Neural progenitor cell (in vitro differentiated cells): ENCODE measurements around the gene CCDC167.

ENCODE experiments used
- EZH2 ChIP-seq: fragments of 200-600 bp; sonication (generic); IDR thresholded peaks from 2 replicates; pipeline ENCODE4 v1.6.1; 2017; ENCODE audit warnings: antibody characterized with exemption, mild to moderate bottlenecking, moderate library complexity
- EZH2phosphoT487 ChIP-seq: fragments of 200-600 bp; sonication (generic); IDR thresholded peaks from 2 replicates; pipeline ENCODE4 v1.6.1; 2017; ENCODE audit warnings: antibody characterized with exemption
- TF ChIP-seq, protein P1 (sequence below): fragments of 200-600 bp; sonication (generic); IDR thresholded peaks from 2 replicates; pipeline ENCODE4 v1.5.1; 2017; ENCODE audit warnings: antibody characterized with exemption, mild to moderate bottlenecking

DNA sequence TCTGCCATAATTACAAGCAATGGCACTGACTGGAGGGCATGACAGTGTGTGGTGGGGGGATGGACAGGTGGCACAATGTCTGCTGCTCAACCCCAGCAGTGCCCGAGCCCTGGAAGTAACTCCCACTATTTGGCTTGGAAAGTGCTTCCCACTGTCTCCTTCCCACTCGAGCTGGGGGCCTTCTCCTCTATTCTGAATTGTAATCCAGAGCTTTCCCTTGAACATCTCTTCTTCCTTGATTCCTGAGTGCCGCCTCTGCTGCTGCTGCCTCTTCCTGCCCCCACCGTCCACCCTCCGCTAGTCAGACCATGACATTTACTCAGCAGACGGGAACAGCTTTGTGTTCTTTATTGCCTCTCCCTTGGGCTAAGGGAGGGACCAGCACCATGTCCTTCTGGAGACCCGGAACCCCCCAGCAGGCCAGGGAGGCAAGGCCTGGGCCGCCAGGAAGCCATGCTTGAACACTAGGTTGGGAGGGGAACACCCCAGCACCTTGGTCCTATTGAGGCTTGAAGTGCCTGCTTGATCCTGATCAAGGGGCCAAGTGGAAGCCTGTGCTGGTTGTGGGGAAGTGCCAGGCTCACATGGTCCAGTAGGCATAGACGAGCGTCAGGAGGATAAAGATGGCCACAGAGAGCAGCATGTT lies 17.0 kb downstream of the CCDC167 start:
- TF ChIP-seq, protein P1, sequence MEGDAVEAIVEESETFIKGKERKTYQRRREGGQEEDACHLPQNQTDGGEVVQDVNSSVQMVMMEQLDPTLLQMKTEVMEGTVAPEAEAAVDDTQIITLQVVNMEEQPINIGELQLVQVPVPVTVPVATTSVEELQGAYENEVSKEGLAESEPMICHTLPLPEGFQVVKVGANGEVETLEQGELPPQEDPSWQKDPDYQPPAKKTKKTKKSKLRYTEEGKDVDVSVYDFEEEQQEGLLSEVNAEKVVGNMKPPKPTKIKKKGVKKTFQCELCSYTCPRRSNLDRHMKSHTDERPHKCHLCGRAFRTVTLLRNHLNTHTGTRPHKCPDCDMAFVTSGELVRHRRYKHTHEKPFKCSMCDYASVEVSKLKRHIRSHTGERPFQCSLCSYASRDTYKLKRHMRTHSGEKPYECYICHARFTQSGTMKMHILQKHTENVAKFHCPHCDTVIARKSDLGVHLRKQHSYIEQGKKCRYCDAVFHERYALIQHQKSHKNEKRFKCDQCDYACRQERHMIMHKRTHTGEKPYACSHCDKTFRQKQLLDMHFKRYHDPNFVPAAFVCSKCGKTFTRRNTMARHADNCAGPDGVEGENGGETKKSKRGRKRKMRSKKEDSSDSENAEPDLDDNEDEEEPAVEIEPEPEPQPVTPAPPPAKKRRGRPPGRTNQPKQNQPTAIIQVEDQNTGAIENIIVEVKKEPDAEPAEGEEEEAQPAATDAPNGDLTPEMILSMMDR = no peak
- no peak for TF ChIP-seq EZH2
- TF ChIP-seq EZH2phosphoT487 = no peak
